ENCODE results near the gene UTS2B.

Gene UTS2B

DNA sequence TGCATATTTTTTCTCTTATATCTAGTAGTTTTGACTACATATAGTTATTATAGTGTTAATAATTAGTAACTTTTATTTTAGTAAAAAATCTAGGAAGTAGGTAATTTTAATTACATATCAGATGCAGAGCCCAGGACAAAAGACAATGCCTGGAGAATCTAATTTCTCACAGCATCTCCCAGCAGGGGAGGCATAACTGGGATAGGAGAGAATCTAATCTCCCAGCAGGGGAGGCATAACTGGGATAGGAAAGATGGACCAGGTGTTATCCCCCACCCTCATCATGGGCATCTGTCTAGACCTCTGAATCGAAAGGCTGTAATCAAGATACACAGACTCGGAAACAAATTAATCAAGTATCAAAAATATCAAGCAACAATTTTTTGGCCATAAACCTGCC lies 73.0 kb downstream of the UTS2B start:
- H4K20me1 ChIP-seq (ENCODE audit: insufficient read depth, low read length, poor library complexity, severe bottlenecking): no peaks in the 10 kb centered on the region
- no peak overlapping the region for H3K4me2 ChIP-seq (ENCODE audit: low read depth, low read length, poor library complexity, severe bottlenecking)

DNA sequence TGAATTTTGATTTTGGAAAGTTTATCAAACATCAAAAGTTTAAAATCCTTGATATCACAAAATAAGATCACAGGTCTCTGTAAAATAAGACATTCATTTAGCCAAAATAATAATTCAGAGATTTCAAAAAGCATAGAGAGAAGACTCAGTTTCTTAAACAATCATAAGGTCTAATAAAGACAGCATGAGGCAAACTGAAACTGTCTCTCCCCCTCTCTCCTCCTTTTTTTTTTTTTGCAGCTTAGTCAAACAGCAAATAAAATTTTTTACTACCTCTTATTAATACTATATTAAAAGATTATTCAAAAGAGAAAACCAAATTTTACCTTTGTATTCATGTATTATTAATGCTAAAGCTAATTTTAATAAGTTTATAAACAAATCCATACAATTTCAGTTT lies 73.9 kb downstream of the UTS2B start:
- Histone ChIP-seq H3K27me3 (ENCODE audit: insufficient read depth, low read length, poor library complexity, severe bottlenecking) (no peaks in the 10 kb centered on the region), H3K4me1 (ENCODE audit: insufficient read depth, low read length, poor library complexity, severe bottlenecking) (no peaks in the 10 kb centered on the region), H4K20me1 (ENCODE audit: insufficient read depth, low read length, poor library complexity, severe bottlenecking) (no peaks in the 10 kb centered on the region), H3K79me2 (ENCODE audit: insufficient read depth, low read length) (no peaks in the 10 kb centered on the region), H3K36me3 (ENCODE audit: insufficient read depth, low read length) (no peaks in the 10 kb centered on the region), H2AFZ (ENCODE audit: low read length) (no peak overlapping the region), H3F3A (ENCODE audit: low read depth) (no peaks in the 10 kb centered on the region), H3K4me2 (ENCODE audit: low read depth, low read length, poor library complexity, severe bottlenecking) (no peak overlapping the region), H3K4me3 (ENCODE audit: low read length, poor library complexity, severe bottlenecking) (no peak overlapping the region), H3K9me3 (ENCODE audit: insufficient read depth, low read depth, low read length) (no peaks in the 10 kb centered on the region), H3K9me2 (replicated peaks; ENCODE audit: low read depth, low read length) (no peaks in the 10 kb centered on the region), H3K9ac (ENCODE audit: low read depth, low read length, poor library complexity, severe bottlenecking) (no peak overlapping the region)
- no peak for TF ChIP-seq EZH2phosphoT487 (IDR thresholded peaks at IDR 0.05; ENCODE audit: borderline replicate concordance)
- TF ChIP-seq, protein P1, sequence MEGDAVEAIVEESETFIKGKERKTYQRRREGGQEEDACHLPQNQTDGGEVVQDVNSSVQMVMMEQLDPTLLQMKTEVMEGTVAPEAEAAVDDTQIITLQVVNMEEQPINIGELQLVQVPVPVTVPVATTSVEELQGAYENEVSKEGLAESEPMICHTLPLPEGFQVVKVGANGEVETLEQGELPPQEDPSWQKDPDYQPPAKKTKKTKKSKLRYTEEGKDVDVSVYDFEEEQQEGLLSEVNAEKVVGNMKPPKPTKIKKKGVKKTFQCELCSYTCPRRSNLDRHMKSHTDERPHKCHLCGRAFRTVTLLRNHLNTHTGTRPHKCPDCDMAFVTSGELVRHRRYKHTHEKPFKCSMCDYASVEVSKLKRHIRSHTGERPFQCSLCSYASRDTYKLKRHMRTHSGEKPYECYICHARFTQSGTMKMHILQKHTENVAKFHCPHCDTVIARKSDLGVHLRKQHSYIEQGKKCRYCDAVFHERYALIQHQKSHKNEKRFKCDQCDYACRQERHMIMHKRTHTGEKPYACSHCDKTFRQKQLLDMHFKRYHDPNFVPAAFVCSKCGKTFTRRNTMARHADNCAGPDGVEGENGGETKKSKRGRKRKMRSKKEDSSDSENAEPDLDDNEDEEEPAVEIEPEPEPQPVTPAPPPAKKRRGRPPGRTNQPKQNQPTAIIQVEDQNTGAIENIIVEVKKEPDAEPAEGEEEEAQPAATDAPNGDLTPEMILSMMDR (conservative IDR thresholded peaks at IDR 0.05; ENCODE audit: low read length): no peak

More for the DNA sequence above, 73.0 kb downstream of the UTS2B start:
- Histone ChIP-seq H3K36me3 (ENCODE audit: insufficient read depth, low read length) (no peaks in the 10 kb centered on the region), H3K79me2 (ENCODE audit: insufficient read depth, low read length) (no peaks in the 10 kb centered on the region), H3K9ac (ENCODE audit: low read depth, low read length, poor library complexity, severe bottlenecking) (no peak overlapping the region), H3K27me3 (ENCODE audit: insufficient read depth, low read length, poor library complexity, severe bottlenecking) (no peaks in the 10 kb centered on the region), H3K9me2 (replicated peaks; ENCODE audit: low read depth, low read length) (no peaks in the 10 kb centered on the region), H3K9me3 (ENCODE audit: insufficient read depth, low read depth, low read length) (no peaks in the 10 kb centered on the region), H3F3A (ENCODE audit: low read depth) (no peaks in the 10 kb centered on the region), H3K4me3 (ENCODE audit: low read length, poor library complexity, severe bottlenecking) (no peak overlapping the region), H3K4me1 (ENCODE audit: insufficient read depth, low read length, poor library complexity, severe bottlenecking) (no peaks in the 10 kb centered on the region), H2AFZ (ENCODE audit: low read length) (no peak overlapping the region)
- TF ChIP-seq, protein P1 (conservative IDR thresholded peaks at IDR 0.05; ENCODE audit: low read length): no peak
- TF ChIP-seq EZH2phosphoT487 (IDR thresholded peaks at IDR 0.05; ENCODE audit: borderline replicate concordance): no peak

DNA sequence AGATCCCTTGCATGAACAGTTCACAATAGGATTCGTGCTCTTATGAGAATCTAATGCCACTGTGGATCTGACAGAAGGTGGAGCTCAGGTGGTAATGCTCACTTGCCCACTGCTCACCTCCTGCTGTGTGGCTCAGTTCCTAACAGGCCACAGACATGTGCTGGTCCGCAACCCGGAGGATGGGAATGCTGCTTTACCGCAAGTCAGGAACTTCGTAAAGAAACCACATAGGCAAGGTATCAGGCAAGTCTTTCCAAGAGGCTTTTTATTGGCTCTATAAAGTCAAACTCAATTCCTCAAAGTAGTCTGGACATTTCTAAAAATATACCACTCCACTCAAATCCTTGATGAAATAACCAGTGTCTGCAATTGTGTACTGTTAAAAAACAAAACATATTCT lies 75.2 kb downstream of the UTS2B start:
- H3K4me2 ChIP-seq (ENCODE audit: low read depth, low read length, poor library complexity, severe bottlenecking): no peak overlapping the region
- H4K20me1 ChIP-seq (ENCODE audit: insufficient read depth, low read length, poor library complexity, severe bottlenecking): no peaks in the 10 kb centered on the region
- H3K4me3 ChIP-seq (ENCODE audit: low read length, poor library complexity, severe bottlenecking): no peak overlapping the region
- no peaks in the 10 kb centered on the region for H3K9me3 ChIP-seq (ENCODE audit: insufficient read depth, low read depth, low read length)
- no peaks in the 10 kb centered on the region for H3K36me3 ChIP-seq (ENCODE audit: insufficient read depth, low read length)
- H3K79me2 ChIP-seq (ENCODE audit: insufficient read depth, low read length): no peaks in the 10 kb centered on the region
- H3F3A ChIP-seq (ENCODE audit: low read depth): no peaks in the 10 kb centered on the region
- no peak overlapping the region for H3K9ac ChIP-seq (ENCODE audit: low read depth, low read length, poor library complexity, severe bottlenecking)
- no peaks in the 10 kb centered on the region for H3K27me3 ChIP-seq (ENCODE audit: insufficient read depth, low read length, poor library complexity, severe bottlenecking)
- no peak for TF ChIP-seq EZH2phosphoT487 (IDR thresholded peaks at IDR 0.05; ENCODE audit: borderline replicate concordance)
- TF ChIP-seq, protein P1 (conservative IDR thresholded peaks at IDR 0.05; ENCODE audit: low read length): no peak
- H2AFZ ChIP-seq (ENCODE audit: low read length): no peak overlapping the region
- no peaks in the 10 kb centered on the region for H3K9me2 ChIP-seq (replicated peaks; ENCODE audit: low read depth, low read length)
- no peaks in the 10 kb centered on the region for H3K4me1 ChIP-seq (ENCODE audit: insufficient read depth, low read length, poor library complexity, severe bottlenecking)

Data from Loucy (cell line).